DND-41 (cell line): ENCODE measurements around the gene XPO6.

Source experiments
- CTCF ChIP-seq: IDR thresholded peaks from 2 replicates; pipeline ENCODE4 v1.5.1; 2012; ENCODE audit warnings: borderline replicate concordance, low read length, moderate library complexity, mild to moderate bottlenecking; ENCODE audit not compliant: poor library complexity, severe bottlenecking; ENCODE audit errors: extremely low read depth
- EZH2 ChIP-seq: IDR thresholded peaks from 3 replicates; pipeline ENCODE4 v1.6.1; 2012; ENCODE audit warnings: borderline replicate concordance, low read depth, mild to moderate bottlenecking, moderate library complexity, low read length, inconsistent platforms; ENCODE audit not compliant: severe bottlenecking

- no peak for TF ChIP-seq CTCF
- TF ChIP-seq EZH2 = no peak
Observed at GRCh38 chr16:28081391-28081968, 130.3 kb downstream of the XPO6 start.
